ENCODE results near the gene ABCB9. TPM values are rescaled to one million over a fixed set of nuclear protein-coding genes. Genes with fewer than 3 reads are reported as not detected.

Gene ABCB9
- total RNA-seq, 4 donors from 2014 or later = 2.7 to 9.5 (median 7.4) TPM

- WGBS = 80% methylated on average over 6 of the region's 9 CpGs
- no peak overlapping the region for H3K4me3 ChIP-seq
- no peak for DNase-seq (ENCODE audit: low spot score in 2 of 2)
- H3K27ac ChIP-seq = no peak overlapping the region
- H3K36me3 ChIP-seq = peaks cover 7% of the 10 kb centered on the region
- TF ChIP-seq CTCF (IDR thresholded peaks at IDR 0.05) (no peak), POLR2AphosphoS5 (IDR thresholded peaks at IDR 0.05) (no peak), EP300 (IDR thresholded peaks at IDR 0.05) (no peak), POLR2A (IDR thresholded peaks at IDR 0.05) (no peak)
- H3K9me3 ChIP-seq = no peaks in the 10 kb centered on the region
- H3K27me3 ChIP-seq = no peaks in the 10 kb centered on the region
- peaks cover 73% of the 10 kb centered on the region for H3K4me1 ChIP-seq
Observed at GRCh38 chr12:122977655-122978392, 11.6 kb upstream of the ABCB9 start.

- no peak overlapping the region for H3K4me3 ChIP-seq
- H3K4me1 ChIP-seq = peaks cover 66% of the 10 kb centered on the region
- no peaks in the 10 kb centered on the region for H3K27me3 ChIP-seq
- H3K9me3 ChIP-seq = no peaks in the 10 kb centered on the region
- 73% methylated on average over 6 of the region's 6 CpGs for WGBS
- DNase-seq (ENCODE audit: low spot score in 2 of 2) = no peak
- no peaks in the 10 kb centered on the region for H3K36me3 ChIP-seq
- H3K27ac ChIP-seq = no peak overlapping the region
- TF ChIP-seq EP300 (IDR thresholded peaks at IDR 0.05) (no peak), POLR2A (IDR thresholded peaks at IDR 0.05) (no peak), POLR2AphosphoS5 (IDR thresholded peaks at IDR 0.05) (no peak), CTCF (IDR thresholded peaks at IDR 0.05) (no peak)
Observed at GRCh38 chr12:122977153-122977552, 10.9 kb upstream of the ABCB9 start.

GRCh38 chr12:122976648-122976975, 10.3 kb upstream of the ABCB9 start:
- H3K9me3 ChIP-seq = no peaks in the 10 kb centered on the region
- H3K27me3 ChIP-seq = no peaks in the 10 kb centered on the region
- no peak for DNase-seq (ENCODE audit: low spot score in 2 of 2)
- peaks cover 61% of the 10 kb centered on the region for H3K4me1 ChIP-seq
- WGBS = 86% methylated on average over 9 of the region's 15 CpGs
- TF ChIP-seq CTCF (IDR thresholded peaks at IDR 0.05) (no peak), EP300 (IDR thresholded peaks at IDR 0.05) (no peak), POLR2AphosphoS5 (IDR thresholded peaks at IDR 0.05) (no peak), POLR2A (IDR thresholded peaks at IDR 0.05) (no peak)
- peak overlapping the region; percentile 73 for H3K4me3 ChIP-seq
- no peaks in the 10 kb centered on the region for H3K36me3 ChIP-seq
- H3K27ac ChIP-seq = no peak overlapping the region

GRCh38 chr12:122975790-122976647, 9.8 kb upstream of the ABCB9 start:
- Histone ChIP-seq H3K27me3 (no peaks in the 10 kb centered on the region), H3K36me3 (no peaks in the 10 kb centered on the region), H3K4me3 (peak overlapping the region; percentile 73), H3K9me3 (no peaks in the 10 kb centered on the region), H3K27ac (peak overlapping the region; percentile 96), H3K4me1 (peaks cover 56% of the 10 kb centered on the region)
- TF ChIP-seq EP300 (IDR thresholded peaks at IDR 0.05) (no peak), POLR2AphosphoS5 (IDR thresholded peaks at IDR 0.05) (no peak)
- peak in 1 of 2 donors; percentile 63 for DNase-seq (ENCODE audit: low spot score in 2 of 2)
- 9% methylated on average over 4 of the region's 8 CpGs for WGBS

GRCh38 chr12:122974892-122975789, 8.9 kb upstream of the ABCB9 start, which contains the start of gene OGFOD2:
Gene OGFOD2 (plus strand): TSS chr12:122975244. CDS start chr12:122975252, 8 bp downstream.
- Histone ChIP-seq H3K9me3 (no peaks in the 10 kb centered on the region), H3K4me3 (peak within 1 kb of the TSS; percentile 73), H3K4me1 (peaks cover 56% of the 10 kb centered on the region), H3K27me3 (no peaks in the 10 kb centered on the region), H3K36me3 (no peaks in the 10 kb centered on the region), H3K27ac (peak within 1 kb of the TSS; percentile 96)
- WGBS = 0% methylated on average over 11 of the region's 66 CpGs
- TF ChIP-seq POLR2AphosphoS5 (IDR thresholded peaks at IDR 0.05) = peak in 2 of 3 donors; percentile 27 to 86
- TF ChIP-seq EP300 (IDR thresholded peaks at IDR 0.05) = no peak
- TF ChIP-seq POLR2A (IDR thresholded peaks at IDR 0.05) = peak in 1 of 2 donors; percentile 6
- TF ChIP-seq CTCF (IDR thresholded peaks at IDR 0.05) = no peak
- peak; percentile 94 to 95 for DNase-seq (ENCODE audit: low spot score in 2 of 2)

Data from suprapubic skin (tissue), 4 donors.